Natural killer cell treated with Interleukin-12 subunit alpha and Interleukin-12 subunit beta and Interleukin-15 and Interleukin-18, amount 100 ng/mL, for 72 hours (primary cell): Measurements from ENCODE around the gene VWA8. TPM values are rescaled to one million over a fixed set of nuclear protein-coding genes. Genes with fewer than 3 reads are reported as not detected.

ENCODE experiments used
- ATAC-seq, 2 donors: fragments of 150-1000 bp; cut with Tn5 transposase in 1 of 2; sonication (Bioruptor Pico), chemical (Tn5 transposase) in 1 of 2; 2 replicates each; pipeline ENCODE4 v1.10.0; 2021
- DNase-seq: peaks from one replicate; pipeline ENCODE4 v3.0.0; 2022; ENCODE audit warnings: low spot score
- H3K27ac Mint-ChIP-seq, 2 donors: 1 replicate in 1 of 2; 2 replicates in 1 of 2; pipeline ENCODE4 v1.8.0; 2022; ENCODE audit warnings: mixed read lengths in 2 of 2, mild to moderate bottlenecking in 1 of 2, moderate library complexity in 1 of 2
- H3K27me3 Mint-ChIP-seq, 2 donors: 1 replicate in 1 of 2; 2 replicates in 1 of 2; pipeline ENCODE4 v1.8.0; 2022; ENCODE audit warnings: mixed read lengths in 2 of 2
- H3K36me3 Mint-ChIP-seq: one replicate; pipeline ENCODE4 v1.8.0; 2022; ENCODE audit warnings: mixed read lengths
- H3K4me1 Mint-ChIP-seq, 2 donors: 1 replicate in 1 of 2; 2 replicates in 1 of 2; pipeline ENCODE4 v1.8.0; 2022; ENCODE audit warnings: low read depth in 2 of 2, mixed read lengths in 2 of 2, mild to moderate bottlenecking in 1 of 2
- H3K4me3 Mint-ChIP-seq: one replicate; pipeline ENCODE4 v1.8.0; 2022; ENCODE audit warnings: mixed read lengths
- H3K9me3 Mint-ChIP-seq: 2 replicates; pipeline ENCODE4 v1.8.0; 2022; ENCODE audit warnings: mixed read lengths
- total RNA-seq, 2 donors: library from RNA; stranded (reverse); gene quantifications; one replicate each; pipeline ENCODE4 v1.2.3, GENCODE V29; 2022

Gene VWA8
- total RNA-seq, 2 donors from 2014 or later = 15.6 to 24.0 TPM

- Mint-ChIP-seq H3K4me1 (no peaks in the 10 kb centered on the region), H3K36me3 (peaks cover under 1% of the 10 kb centered on the region), H3K4me3 (no peak overlapping the region), H3K9me3 (no peaks in the 10 kb centered on the region), H3K27me3 (no peaks in the 10 kb centered on the region), H3K27ac (no peak overlapping the region)
- DNase-seq (no peak), ATAC-seq (no peak)
Observed at GRCh38 chr13:41780715-41781706, 179.9 kb downstream of the VWA8 start.

DNA sequence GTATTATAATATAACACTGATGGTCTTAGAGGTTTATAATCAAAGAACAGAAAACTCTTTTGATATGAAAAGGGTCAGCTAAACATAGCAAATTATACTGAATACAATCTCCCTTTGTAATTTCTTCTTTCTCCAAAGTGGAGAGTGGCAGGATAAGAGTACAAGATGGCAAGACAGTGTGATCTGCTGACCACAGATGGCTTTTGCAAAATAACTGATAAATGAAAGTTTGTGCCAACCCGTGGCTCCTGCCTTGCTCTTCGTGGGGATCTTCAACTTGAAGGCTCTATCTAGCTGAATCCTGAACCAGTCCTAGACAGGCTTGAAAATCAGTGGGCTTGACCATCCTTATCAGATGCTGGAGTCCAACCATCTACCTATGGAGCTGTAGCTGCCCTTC is 185.7 kb downstream of the VWA8 start:
- ATAC-seq = no peak
- H3K4me3 Mint-ChIP-seq = no peak overlapping the region
- H3K36me3 Mint-ChIP-seq = peaks cover 5% of the 10 kb centered on the region
- H3K27ac Mint-ChIP-seq = no peak overlapping the region
- no peaks in the 10 kb centered on the region for H3K4me1 Mint-ChIP-seq
- H3K27me3 Mint-ChIP-seq = no peaks in the 10 kb centered on the region
- no peak for DNase-seq
- no peaks in the 10 kb centered on the region for H3K9me3 Mint-ChIP-seq

- H3K9me3 Mint-ChIP-seq = no peaks in the 10 kb centered on the region
- no peaks in the 10 kb centered on the region for H3K27me3 Mint-ChIP-seq
- no peak overlapping the region for H3K4me3 Mint-ChIP-seq
- H3K4me1 Mint-ChIP-seq = no peaks in the 10 kb centered on the region
- H3K27ac Mint-ChIP-seq = no peak overlapping the region
- ATAC-seq (no peak), DNase-seq (no peak)
- peaks cover 5% of the 10 kb centered on the region for H3K36me3 Mint-ChIP-seq
Observed at GRCh38 chr13:41774605-41775218, 186.2 kb downstream of the VWA8 start.

- ATAC-seq (no peak), DNase-seq (no peak)
- Mint-ChIP-seq H3K9me3 (no peaks in the 10 kb centered on the region), H3K27me3 (no peaks in the 10 kb centered on the region), H3K4me3 (no peak overlapping the region), H3K27ac (no peak overlapping the region), H3K4me1 (peaks cover 0 to 3% of the 10 kb centered on the region in 2 donors), H3K36me3 (no peaks in the 10 kb centered on the region)
Observed at GRCh38 chr13:41767801-41768200, 193.1 kb downstream of the VWA8 start.

GRCh38 chr13:41766439-41766838 is 194.5 kb downstream of the VWA8 start:
- Mint-ChIP-seq H3K27me3 (no peaks in the 10 kb centered on the region), H3K4me1 (peaks cover 0 to 3% of the 10 kb centered on the region in 2 donors), H3K36me3 (no peaks in the 10 kb centered on the region), H3K9me3 (no peaks in the 10 kb centered on the region), H3K27ac (no peak overlapping the region), H3K4me3 (no peak overlapping the region)
- DNase-seq (no peak), ATAC-seq (no peak)

- H3K36me3 Mint-ChIP-seq = no peaks in the 10 kb centered on the region
- peaks cover 0 to 3% of the 10 kb centered on the region in 2 donors for H3K4me1 Mint-ChIP-seq
- no peaks in the 10 kb centered on the region for H3K27me3 Mint-ChIP-seq
- H3K9me3 Mint-ChIP-seq = no peaks in the 10 kb centered on the region
- ATAC-seq = no peak
- no peak overlapping the region for H3K4me3 Mint-ChIP-seq
- no peak for DNase-seq
- H3K27ac Mint-ChIP-seq = no peak overlapping the region
Observed at GRCh38 chr13:41765813-41766212, 195.1 kb downstream of the VWA8 start.

GRCh38 chr13:41765020-41765419 is 195.9 kb downstream of the VWA8 start:
- no peak for ATAC-seq
- H3K27ac Mint-ChIP-seq = no peak overlapping the region
- H3K4me3 Mint-ChIP-seq = no peak overlapping the region

GRCh38 chr13:41764558-41764957 is 196.4 kb downstream of the VWA8 start:
- peaks cover 1% of the 10 kb centered on the region for H3K36me3 Mint-ChIP-seq
- H3K27ac Mint-ChIP-seq = no peak overlapping the region
- DNase-seq (no peak), ATAC-seq (no peak)
- peaks cover 0 to 3% of the 10 kb centered on the region in 2 donors for H3K4me1 Mint-ChIP-seq
- H3K4me3 Mint-ChIP-seq = no peak overlapping the region
- no peaks in the 10 kb centered on the region for H3K9me3 Mint-ChIP-seq
- no peaks in the 10 kb centered on the region for H3K27me3 Mint-ChIP-seq

More at GRCh38 chr13:41765020-41765419, 195.9 kb downstream of the VWA8 start:
- no peaks in the 10 kb centered on the region for H3K27me3 Mint-ChIP-seq
- no peaks in the 10 kb centered on the region for H3K36me3 Mint-ChIP-seq
- peaks cover 0 to 3% of the 10 kb centered on the region in 2 donors for H3K4me1 Mint-ChIP-seq
- no peaks in the 10 kb centered on the region for H3K9me3 Mint-ChIP-seq
- DNase-seq = no peak

DNA sequence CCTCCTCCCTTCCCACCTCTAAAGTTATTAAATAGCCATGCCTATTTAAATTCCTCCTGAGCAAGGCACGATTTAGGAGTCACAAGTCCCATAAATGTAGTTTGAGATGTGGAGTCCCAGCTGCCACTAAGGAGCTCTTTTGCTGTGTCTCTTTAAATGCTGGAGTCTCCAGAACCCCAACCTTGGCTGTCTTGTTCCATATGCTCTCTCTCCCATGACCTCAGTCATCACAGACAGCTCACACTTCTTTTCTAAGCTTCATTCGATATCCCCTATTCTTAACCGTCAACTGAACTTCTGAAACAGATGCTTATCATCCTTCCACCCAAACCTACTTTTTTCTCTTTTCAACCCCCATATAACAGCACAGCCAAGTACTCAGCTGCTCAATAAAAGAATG is 197.1 kb downstream of the VWA8 start:
- peaks cover 6% of the 10 kb centered on the region for H3K36me3 Mint-ChIP-seq

DNA sequence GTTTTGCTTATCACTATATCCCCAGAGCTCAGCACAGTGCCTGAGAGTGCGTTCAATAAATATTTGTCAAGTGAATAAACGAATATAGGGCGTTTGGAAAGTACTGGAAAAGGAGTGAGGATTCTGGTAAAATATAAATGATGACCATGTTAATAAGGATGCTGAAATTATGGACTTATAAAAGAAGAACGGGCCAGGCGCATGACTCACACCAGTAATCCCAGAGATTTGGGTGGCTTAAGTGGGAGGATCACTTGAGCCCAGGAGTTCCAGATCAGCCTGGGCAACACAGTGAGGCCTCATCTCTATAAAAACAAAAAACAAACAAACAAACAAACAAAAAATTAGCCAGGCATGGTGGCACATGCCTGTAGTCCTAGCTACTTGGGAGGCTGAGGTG is 198.1 kb downstream of the VWA8 start:
- Mint-ChIP-seq H3K4me1 (peaks cover 0 to 3% of the 10 kb centered on the region in 2 donors), H3K4me3 (no peak overlapping the region), H3K36me3 (peaks cover 6% of the 10 kb centered on the region), H3K9me3 (no peaks in the 10 kb centered on the region), H3K27ac (no peak overlapping the region), H3K27me3 (no peaks in the 10 kb centered on the region)
- no peak for DNase-seq
- no peak for ATAC-seq

More for the DNA sequence above, 197.1 kb downstream of the VWA8 start:
- Mint-ChIP-seq H3K27ac (no peak overlapping the region), H3K9me3 (no peaks in the 10 kb centered on the region), H3K4me3 (no peak overlapping the region), H3K27me3 (no peaks in the 10 kb centered on the region), H3K4me1 (peaks cover 0 to 3% of the 10 kb centered on the region in 2 donors)
- ATAC-seq (no peak), DNase-seq (no peak)

GRCh38 chr13:41756198-41756880 is 204.6 kb downstream of the VWA8 start:
- H3K27me3 Mint-ChIP-seq = no peaks in the 10 kb centered on the region

GRCh38 chr13:41751734-41752445 is 209.0 kb downstream of the VWA8 start:
- H3K4me1 Mint-ChIP-seq = no peaks in the 10 kb centered on the region
- H3K9me3 Mint-ChIP-seq = peaks cover 3% of the 10 kb centered on the region
- H3K36me3 Mint-ChIP-seq = peaks cover 20% of the 10 kb centered on the region
- DNase-seq = no peak
- no peak for ATAC-seq
- no peak overlapping the region for H3K4me3 Mint-ChIP-seq
- H3K27me3 Mint-ChIP-seq = no peaks in the 10 kb centered on the region
- H3K27ac Mint-ChIP-seq = no peak overlapping the region

More at GRCh38 chr13:41756198-41756880, 204.6 kb downstream of the VWA8 start:
- DNase-seq = no peak
- Mint-ChIP-seq H3K27ac (no peak overlapping the region), H3K9me3 (no peaks in the 10 kb centered on the region), H3K4me1 (no peaks in the 10 kb centered on the region), H3K4me3 (no peak overlapping the region), H3K36me3 (peaks cover 12% of the 10 kb centered on the region)
- no peak for ATAC-seq

DNA sequence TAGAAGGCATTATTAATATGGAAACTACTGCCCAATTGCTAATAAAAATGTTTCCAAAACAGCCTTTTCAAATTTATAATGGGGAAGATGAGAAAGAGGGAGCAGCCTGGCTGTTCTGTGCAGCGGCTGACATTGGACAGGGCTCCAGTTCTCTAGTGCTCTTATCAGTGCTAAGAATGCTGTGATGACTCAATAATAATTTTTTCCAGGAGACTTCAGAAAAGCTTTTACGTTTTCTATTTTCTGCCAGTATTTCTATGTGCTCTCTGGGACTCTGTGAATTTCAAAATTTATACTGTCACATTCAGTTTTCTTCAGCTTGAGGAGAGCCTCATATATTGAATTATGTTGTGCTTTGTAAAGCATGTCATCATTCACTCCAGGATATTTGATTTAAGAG is 209.6 kb downstream of the VWA8 start:
- H3K36me3 Mint-ChIP-seq = peaks cover 20% of the 10 kb centered on the region

More for the DNA sequence above, 209.6 kb downstream of the VWA8 start:
- Mint-ChIP-seq H3K27ac (no peak overlapping the region), H3K9me3 (peaks cover 3% of the 10 kb centered on the region), H3K27me3 (no peaks in the 10 kb centered on the region), H3K4me3 (no peak overlapping the region), H3K4me1 (no peaks in the 10 kb centered on the region)
- ATAC-seq (no peak), DNase-seq (no peak)
